A549 (cell line): ENCODE data around the gene CRYBG2. TPM values are rescaled to one million over a fixed set of nuclear protein-coding genes. Genes with fewer than 3 reads are reported as not detected.
"Not testable (repeated sequence)": the region's sequence is repeated elsewhere in the genome, so short reads cannot be mapped to it uniquely, and the experiment has no call there.

ENCODE experiments used
- ATAC-seq, 2 experiments: fragments of 200-7000 bp in 1 of 2; fragments of >200 bp in 1 of 2; cut with Nextera tagmentation in 1 of 2; cut with Tn5 transposase in 1 of 2; 3 replicates each; pipeline versions ENCODE4 v1.8.0 to v1.9.1; 2018 to 2020; ENCODE audit warnings: mild to moderate bottlenecking in 1 of 2, moderate library complexity in 1 of 2
- CTCF ChIA-PET: fragments of 300-600 bp; sonication (Branson Sonifier 250); formaldehyde crosslinking; extraction: SDS; loops from one replicate; lab custom pipeline; 2021; ENCODE audit warnings: antibody characterized with exemption, inconsistent platforms; lab: Yijun Ruan, JAX
- POLR2A ChIA-PET: fragments of 350-600 bp; formaldehyde crosslinking; extraction: SDS; loops from one replicate; lab custom pipeline; 2021; ENCODE audit warnings: antibody characterized with exemption, inconsistent platforms; lab: Yijun Ruan, JAX
- DNase-seq, 2 experiments: peaks; one replicate each; pipeline versions ENCODE4 v3.0.0 to v3.0.0-alpha.2; 2011 to 2016; ENCODE audit warnings: low read depth in 1 of 2, low spot score in 1 of 2
- FAIRE-seq: peaks from 2 replicates; lab custom pipeline; 2011; peaks lifted over from hg19 to GRCh38; lab: Jason Lieb, UNC
- H3K27ac ChIP-seq, 2 experiments: fragments of >200 bp; sonication (Bioruptor Twin); formaldehyde crosslinking; 3 replicates each; pipeline ENCODE4 v1.5.1; 2016 to 2017
- H3K4me1 ChIP-seq: fragments of >200 bp; sonication (Bioruptor Twin); formaldehyde crosslinking; 3 replicates; pipeline ENCODE4 v1.6.1; 2016
- H3K4me2 ChIP-seq: fragments of >200 bp; sonication (Bioruptor Twin); formaldehyde crosslinking; 3 replicates; pipeline ENCODE4 v1.6.1; 2016
- H3K4me3 ChIP-seq: fragments of >200 bp; sonication (Bioruptor Twin); formaldehyde crosslinking; 3 replicates; pipeline ENCODE4 v1.5.1; 2016
- H3K9me3 ChIP-seq: fragments of >200 bp; sonication (Bioruptor Twin); formaldehyde crosslinking; 3 replicates; pipeline ENCODE4 v1.6.1; 2016
- ATOH8 ChIP-seq: fragments of 250-450 bp; sonication (Bioruptor Pico); IDR thresholded peaks from 2 replicates; pipeline ENCODE4 v1.5.0; 2020; ENCODE audit warnings: low read depth, mild to moderate bottlenecking, moderate library complexity
- CBX2 ChIP-seq: fragments of 200-600 bp; sonication (generic); IDR thresholded peaks from 2 replicates; pipeline ENCODE4 v1.6.1; 2016; ENCODE audit warnings: low read depth, mild to moderate bottlenecking, borderline replicate concordance
- CBX8 ChIP-seq: fragments of 200-600 bp; sonication (generic); IDR thresholded peaks from 2 replicates; pipeline ENCODE4 v1.6.1; 2016
- CEBPB ChIP-seq, 2 experiments: fragments of >200 bp in 1 of 2; sonication (Bioruptor Twin) in 1 of 2; formaldehyde crosslinking in 1 of 2; IDR thresholded peaks; 2 replicates each; pipeline ENCODE4 v1.6.1; 2012 to 2016
- CHD4 ChIP-seq: fragments of 200-600 bp; sonication (generic); IDR thresholded peaks from 2 replicates; pipeline ENCODE4 v1.6.1; 2016; ENCODE audit warnings: antibody characterized with exemption, mild to moderate bottlenecking, borderline replicate concordance
- CTCF ChIP-seq: fragments of >200 bp; sonication (Bioruptor Twin); formaldehyde crosslinking; IDR thresholded peaks from 3 replicates; pipeline ENCODE4 v1.5.1; 2016
- EHMT2 ChIP-seq: fragments of 200-600 bp; sonication (generic); IDR thresholded peaks from 2 replicates; pipeline ENCODE4 v1.6.1; 2016; ENCODE audit warnings: antibody characterized with exemption, low read depth, mild to moderate bottlenecking, moderate library complexity
- ESRRA ChIP-seq: fragments of 150-350 bp; IDR thresholded peaks from 2 replicates; pipeline ENCODE4 v1.6.1; 2014; ENCODE audit warnings: mild to moderate bottlenecking, low read length, borderline replicate concordance
- FOSB ChIP-seq: fragments of 250-450 bp; sonication (Bioruptor Pico); IDR thresholded peaks from 2 replicates; pipeline ENCODE4 v1.5.0; 2020; ENCODE audit warnings: mild to moderate bottlenecking, moderate library complexity
- FOSL2 ChIP-seq, 2 experiments: fragments of 450-650 bp in 1 of 2; fragments of >200 bp in 1 of 2; sonication (Bioruptor Twin) in 1 of 2; formaldehyde crosslinking; IDR thresholded peaks; 2 replicates each; pipeline versions ENCODE4 v1.5.0 to v1.6.1; 2016 to 2020; ENCODE audit warnings: mild to moderate bottlenecking in 1 of 2, moderate library complexity in 1 of 2
- GATA3 ChIP-seq: IDR thresholded peaks from 2 replicates; pipeline ENCODE4 v1.6.1; 2012; ENCODE audit warnings: borderline replicate concordance
- HMGXB4 ChIP-seq: fragments of 250-450 bp; sonication (Bioruptor Pico); IDR thresholded peaks from 2 replicates; pipeline ENCODE4 v1.5.0; 2021; ENCODE audit warnings: mild to moderate bottlenecking, moderate library complexity, borderline replicate concordance
- JUNB ChIP-seq: fragments of >200 bp; sonication (Bioruptor Twin); formaldehyde crosslinking; IDR thresholded peaks from 2 replicates; pipeline ENCODE4 v1.6.1; 2016
- MAFK ChIP-seq: fragments of 450-650 bp; IDR thresholded peaks from 2 replicates; pipeline ENCODE4 v1.6.1; 2014; ENCODE audit not compliant: partially characterized antibody
- MAX ChIP-seq: IDR thresholded peaks from 2 replicates; pipeline ENCODE4 v1.6.1; 2012
- MYC ChIP-seq: IDR thresholded peaks from 2 replicates; pipeline ENCODE4 v1.6.1; 2012; ENCODE audit warnings: mild to moderate bottlenecking, inconsistent platforms, low read length, improper control_type of control experiment, borderline replicate concordance
- NFE2L2 ChIP-seq: fragments of 150-350 bp; conservative IDR thresholded peaks from 2 replicates; pipeline ENCODE4 v1.6.1; 2014; ENCODE audit warnings: low read length
- NR3C1 ChIP-seq: fragments of >200 bp; sonication (Bioruptor Twin); formaldehyde crosslinking; IDR thresholded peaks from 3 replicates; pipeline ENCODE4 v1.6.1; 2017
- PHF8 ChIP-seq: fragments of 200-600 bp; sonication (generic); IDR thresholded peaks from 2 replicates; pipeline ENCODE4 v1.6.1; 2016; ENCODE audit warnings: low read depth, mild to moderate bottlenecking, antibody characterized with exemption, moderate library complexity, borderline replicate concordance
- RARB ChIP-seq: fragments of 250-450 bp; sonication (Bioruptor Pico); IDR thresholded peaks from 2 replicates; pipeline ENCODE4 v1.8.0; 2021; ENCODE audit warnings: mild to moderate bottlenecking, moderate library complexity
- RCOR1 ChIP-seq: fragments of 150-350 bp; IDR thresholded peaks from 2 replicates; pipeline ENCODE4 v1.6.1; 2014; ENCODE audit warnings: antibody characterized with exemption, low read length, low read depth
- RNF2 ChIP-seq: fragments of 200-600 bp; sonication (generic); IDR thresholded peaks from 2 replicates; pipeline ENCODE4 v1.6.1; 2016; ENCODE audit warnings: low read depth, mild to moderate bottlenecking, antibody characterized with exemption, moderate library complexity, borderline replicate concordance
- SMC3 ChIP-seq: fragments of >200 bp; sonication (Bioruptor Twin); formaldehyde crosslinking; IDR thresholded peaks from 3 replicates; pipeline ENCODE4 v1.6.1; 2018; ENCODE audit warnings: inconsistent platforms
- SREBF2 ChIP-seq: fragments of 450-650 bp; IDR thresholded peaks from 2 replicates; pipeline ENCODE4 v1.6.1; 2014; ENCODE audit warnings: mild to moderate bottlenecking, moderate library complexity
- ZC3H11A ChIP-seq: fragments of 450-650 bp; IDR thresholded peaks from 2 replicates; pipeline ENCODE4 v1.6.1; 2014; ENCODE audit warnings: antibody characterized with exemption, mild to moderate bottlenecking
- WGBS: methylation state at CpG from one replicate; pipeline ENCODE4 v1.1.6; 2017; ENCODE audit errors: missing lambda C conversion rate; 5-methylcytosine and 5-hydroxymethylcytosine counted together
- polyA plus RNA-seq, 4 experiments: library from polyadenylated mRNA; depleted of rRNA in 3 of 4; stranded (reverse); fragments of >200 nt; fragmentation: RNase III in 1 of 4; extraction: RNeasy Plus Mini Kit Qiagen cat#74134 plus additional on column Dnase treatment in 1 of 4; gene quantifications; 2 replicates in 3 of 4; 3 replicates in 1 of 4; pipeline ENCODE4 v1.2.3, GENCODE V29; 2011 to 2017

CRYBG2 gene
- polyA plus RNA-seq, 2 of the 4 experiments (the other 2 are of a cell fraction): 0.67 to 2.7 TPM

GRCh38 chr1:26376050-26376449 lies 22.1 kb upstream of the CRYBG2 start:
- CTCF ChIA-PET: interaction anchor here (0.9 to 8.1 kb wide), 5 partner anchors 13 to 134 kb away, joined by 3 to 85 read pairs (median 15); no protein-coding TSS in a partner anchor
- H3K9me3 ChIP-seq: no peaks in the 10 kb centered on the region
- ATAC-seq: no peak
- no peak overlapping the region for H3K4me2 ChIP-seq
- no peak for TF ChIP-seq CEBPB (IDR thresholded peaks at IDR 0.05)
- TF ChIP-seq NR3C1: no peak
- no peak for TF ChIP-seq EHMT2
- TF ChIP-seq SMC3: no peak
- no peak for TF ChIP-seq FOSB (CRISPR knock-in tag)
- no peak for TF ChIP-seq ATOH8 (CRISPR knock-in tag)
- no peak for TF ChIP-seq CHD4
- no peak for TF ChIP-seq RNF2
- TF ChIP-seq MAX: no peak
- no peak for TF ChIP-seq RCOR1
- no peak for TF ChIP-seq CTCF
- TF ChIP-seq MAFK: no peak
- TF ChIP-seq GATA3: no peak
- TF ChIP-seq, all 56 proteins: peak for 0
- no peak for DNase-seq
- H3K4me3 ChIP-seq: no peak overlapping the region
- WGBS: 82% methylated on average over 4 of the region's 4 CpGs
- H3K27ac ChIP-seq: no peak overlapping the region
- H3K4me1 ChIP-seq: peaks cover 23% of the 10 kb centered on the region
- POLR2A ChIA-PET: no interaction called here
- FAIRE-seq: no peak

- CTCF ChIA-PET: interaction anchor here (0.7 to 8.1 kb wide), 8 partner anchors 12 to 99 kb away, joined by 3 to 85 read pairs (median 4); no protein-coding TSS in a partner anchor
- Histone ChIP-seq H3K9me3 (no peaks in the 10 kb centered on the region), H3K4me2 (no peak overlapping the region), H3K27ac (0 out of 6 replicates have a peak overlapping the region, but pooled peaks of 1 of the 2 experiments have one; percentile 37), H3K4me1 (peaks cover 23% of the 10 kb centered on the region), H3K4me3 (no peak overlapping the region)
- no peak for DNase-seq
- TF ChIP-seq RNF2 (no peak), ESRRA (no peak), FOSB (CRISPR knock-in tag) (no peak), CEBPB (IDR thresholded peaks at IDR 0.05) (no peak), PHF8 (no peak), NFE2L2 (no peak), CBX2 (no peak), ZC3H11A (no peak), SREBF2 (no peak), JUNB (no peak), RCOR1 (no peak), HMGXB4 (CRISPR knock-in tag) (no peak), FOSL2 (IDR thresholded peaks at IDR 0.05) (no peak), FOSL2 (CRISPR knock-in tag; IDR thresholded peaks at IDR 0.05) (no peak), MYC (no peak), RARB (no peak), CBX8 (no peak)
- ATAC-seq: no peak
- WGBS: 92% methylated on average over 6 of the region's 6 CpGs
- POLR2A ChIA-PET: no interaction called here
- no peak for FAIRE-seq
Observed at GRCh38 chr1:26375081-26375480, 21.2 kb upstream of the CRYBG2 start.

- Histone ChIP-seq H3K27ac (0 out of 6 replicates have a peak overlapping the region, but pooled peaks of 1 of the 2 experiments have one; percentile 14), H3K4me1 (peaks cover 23% of the 10 kb centered on the region)
- ATAC-seq, H3K4me2 ChIP-seq, H3K9me3 ChIP-seq, DNase-seq, FAIRE-seq, POLR2A ChIA-PET, H3K4me3 ChIP-seq: not testable (repeated sequence)
- CTCF ChIA-PET: interaction anchor here (0.5 to 8.1 kb wide), 11 partner anchors 11 to 1169 kb away, joined by 3 to 85 read pairs (median 4); partner anchors contain the start of gene CEP85
- WGBS: 44% methylated on average over 2 of the region's 2 CpGs
Observed at GRCh38 chr1:26374361-26374760, 20.4 kb upstream of the CRYBG2 start.
